K562 (cell line): ENCODE results near the gene UNC80. TPM values are rescaled to one million over a fixed set of nuclear protein-coding genes. Genes with fewer than 3 reads are reported as not detected.

ENCODE experiments used
- EP400 ChIP-seq: fragments of 450-650 bp; IDR thresholded peaks from 2 replicates; pipeline ENCODE4 v1.6.1; 2017; ENCODE audit warnings: antibody characterized with exemption, mild to moderate bottlenecking, moderate library complexity
- PML ChIP-seq: IDR thresholded peaks from 2 replicates; pipeline ENCODE4 v1.6.1; 2012; ENCODE audit warnings: low read length, inconsistent platforms
- polyA plus RNA-seq, 8 experiments: library from polyadenylated mRNA; depleted of rRNA in 4 of 8; stranded (reverse) in 5 of 8; unstranded in 3 of 8; fragments of >200 nt; fragmentation: Nextera tagmentation in 2 of 8; fragmentation: Illumina TruSeq in 1 of 8; extraction: Ambion mirVana in 2 of 8; extraction: Trizol in 1 of 8; gene quantifications; 2 replicates each; pipeline versions ENCODE4 v1.2.1 to v1.2.3, GENCODE V29; 2011 to 2014; ENCODE audit warnings: inconsistent platforms in 1 of 8, missing spikeins in 1 of 8
- total RNA-seq, 7 experiments: library from RNA; depleted of rRNA in 6 of 7; stranded (reverse); fragments of >200 nt in 6 of 7; fragmentation: Illumina TruSeq in 2 of 7; extraction: Trizol in 2 of 7; gene quantifications; 2 replicates each; pipeline versions ENCODE4 v1.2.1 to v1.2.3, GENCODE V29; 2011 to 2021; ENCODE audit warnings: low replicate concordance in 1 of 7
- TF ChIP-seq, protein P1 (sequence below), 2 experiments: fragments of 450-650 bp; formaldehyde crosslinking in 1 of 2; IDR thresholded peaks; 2 replicates each; pipeline versions ENCODE4 v1.4.0 to v1.6.1; 2014 to 2020; ENCODE audit warnings: mild to moderate bottlenecking in 2 of 2, borderline replicate concordance in 1 of 2, low read depth in 1 of 2
- TF ChIP-seq, protein P2 (sequence below): fragments of 250-450 bp; sonication (Bioruptor Pico); IDR thresholded peaks from 2 replicates; pipeline ENCODE4 v1.8.0; 2021; ENCODE audit warnings: moderate library complexity, mild to moderate bottlenecking, inconsistent platforms

UNC80 gene
- total and polyA plus RNA-seq, 9 of the 15 experiments (the other 6 are each of a cell fraction or from before 2014, with no cell fraction given), result under 0.01 to 0.04 (median 0.01) TPM; not detected in 5

DNA sequence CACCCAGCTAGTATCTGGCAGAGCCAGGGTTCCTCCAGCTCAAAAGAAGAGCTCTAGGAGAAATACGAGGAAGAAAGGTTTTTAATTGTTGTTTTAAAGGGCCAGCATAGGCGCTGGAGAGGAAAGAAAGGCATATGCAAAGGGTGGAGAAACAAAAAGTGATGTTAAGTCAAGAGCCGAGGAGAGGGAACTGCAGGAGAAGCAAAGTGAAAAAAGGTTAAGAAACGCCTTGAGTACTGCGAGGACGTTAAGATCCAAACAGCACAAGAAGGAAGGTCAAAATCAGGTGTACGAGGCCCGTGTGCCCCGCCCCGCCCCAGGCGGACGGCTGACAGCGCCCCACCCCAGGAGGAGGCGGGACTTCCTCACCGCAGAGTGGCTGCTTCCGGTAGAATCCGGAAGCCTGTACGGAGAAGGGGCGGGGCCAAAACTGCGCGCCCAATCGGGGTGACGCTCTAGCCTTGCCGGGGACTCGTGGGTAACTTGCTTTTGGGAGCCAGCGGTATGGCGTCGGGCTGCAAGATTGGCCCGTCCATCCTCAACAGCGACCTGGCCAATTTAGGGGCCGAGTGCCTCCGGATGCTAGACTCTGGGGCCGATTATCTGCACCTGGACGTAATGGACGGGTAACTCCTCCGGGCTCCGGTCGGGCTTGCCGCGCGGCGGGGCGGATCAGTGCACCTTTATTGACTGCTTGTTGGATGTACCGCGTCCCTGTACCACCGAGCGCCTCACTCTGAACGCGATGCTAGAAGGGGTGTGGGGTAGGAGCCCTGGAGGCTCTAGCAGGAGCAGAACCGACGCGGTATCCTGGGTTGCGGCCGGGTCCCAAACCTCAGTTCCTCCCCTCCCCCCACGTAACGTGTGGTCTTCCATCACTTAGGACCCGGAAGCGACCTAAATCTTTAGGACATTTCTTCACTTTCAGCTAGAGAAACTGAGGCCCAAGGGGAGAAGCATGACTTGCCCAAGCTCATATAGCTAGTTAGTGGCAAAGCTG, 230.8 kb downstream of the UNC80 start, which contains the start of gene RPE (continued):
- TF ChIP-seq, protein P1, sequence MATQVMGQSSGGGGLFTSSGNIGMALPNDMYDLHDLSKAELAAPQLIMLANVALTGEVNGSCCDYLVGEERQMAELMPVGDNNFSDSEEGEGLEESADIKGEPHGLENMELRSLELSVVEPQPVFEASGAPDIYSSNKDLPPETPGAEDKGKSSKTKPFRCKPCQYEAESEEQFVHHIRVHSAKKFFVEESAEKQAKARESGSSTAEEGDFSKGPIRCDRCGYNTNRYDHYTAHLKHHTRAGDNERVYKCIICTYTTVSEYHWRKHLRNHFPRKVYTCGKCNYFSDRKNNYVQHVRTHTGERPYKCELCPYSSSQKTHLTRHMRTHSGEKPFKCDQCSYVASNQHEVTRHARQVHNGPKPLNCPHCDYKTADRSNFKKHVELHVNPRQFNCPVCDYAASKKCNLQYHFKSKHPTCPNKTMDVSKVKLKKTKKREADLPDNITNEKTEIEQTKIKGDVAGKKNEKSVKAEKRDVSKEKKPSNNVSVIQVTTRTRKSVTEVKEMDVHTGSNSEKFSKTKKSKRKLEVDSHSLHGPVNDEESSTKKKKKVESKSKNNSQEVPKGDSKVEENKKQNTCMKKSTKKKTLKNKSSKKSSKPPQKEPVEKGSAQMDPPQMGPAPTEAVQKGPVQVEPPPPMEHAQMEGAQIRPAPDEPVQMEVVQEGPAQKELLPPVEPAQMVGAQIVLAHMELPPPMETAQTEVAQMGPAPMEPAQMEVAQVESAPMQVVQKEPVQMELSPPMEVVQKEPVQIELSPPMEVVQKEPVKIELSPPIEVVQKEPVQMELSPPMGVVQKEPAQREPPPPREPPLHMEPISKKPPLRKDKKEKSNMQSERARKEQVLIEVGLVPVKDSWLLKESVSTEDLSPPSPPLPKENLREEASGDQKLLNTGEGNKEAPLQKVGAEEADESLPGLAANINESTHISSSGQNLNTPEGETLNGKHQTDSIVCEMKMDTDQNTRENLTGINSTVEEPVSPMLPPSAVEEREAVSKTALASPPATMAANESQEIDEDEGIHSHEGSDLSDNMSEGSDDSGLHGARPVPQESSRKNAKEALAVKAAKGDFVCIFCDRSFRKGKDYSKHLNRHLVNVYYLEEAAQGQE (IDR thresholded peaks at IDR 0.05; ENCODE audit: borderline replicate concordance), result no peak
- TF ChIP-seq, protein P1 (CRISPR knock-in tag; IDR thresholded peaks at IDR 0.05; ENCODE audit: low read depth), result no peak
- no peak for TF ChIP-seq PML
- TF ChIP-seq EP400, result peak; percentile 81
- TF ChIP-seq, protein P2, sequence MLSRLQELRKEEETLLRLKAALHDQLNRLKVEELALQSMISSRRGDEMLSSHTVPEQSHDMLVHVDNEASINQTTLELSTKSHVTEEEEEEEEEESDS, result no peak
